ENCODE measurements around the gene CDT1.

CDT1 gene

DNA sequence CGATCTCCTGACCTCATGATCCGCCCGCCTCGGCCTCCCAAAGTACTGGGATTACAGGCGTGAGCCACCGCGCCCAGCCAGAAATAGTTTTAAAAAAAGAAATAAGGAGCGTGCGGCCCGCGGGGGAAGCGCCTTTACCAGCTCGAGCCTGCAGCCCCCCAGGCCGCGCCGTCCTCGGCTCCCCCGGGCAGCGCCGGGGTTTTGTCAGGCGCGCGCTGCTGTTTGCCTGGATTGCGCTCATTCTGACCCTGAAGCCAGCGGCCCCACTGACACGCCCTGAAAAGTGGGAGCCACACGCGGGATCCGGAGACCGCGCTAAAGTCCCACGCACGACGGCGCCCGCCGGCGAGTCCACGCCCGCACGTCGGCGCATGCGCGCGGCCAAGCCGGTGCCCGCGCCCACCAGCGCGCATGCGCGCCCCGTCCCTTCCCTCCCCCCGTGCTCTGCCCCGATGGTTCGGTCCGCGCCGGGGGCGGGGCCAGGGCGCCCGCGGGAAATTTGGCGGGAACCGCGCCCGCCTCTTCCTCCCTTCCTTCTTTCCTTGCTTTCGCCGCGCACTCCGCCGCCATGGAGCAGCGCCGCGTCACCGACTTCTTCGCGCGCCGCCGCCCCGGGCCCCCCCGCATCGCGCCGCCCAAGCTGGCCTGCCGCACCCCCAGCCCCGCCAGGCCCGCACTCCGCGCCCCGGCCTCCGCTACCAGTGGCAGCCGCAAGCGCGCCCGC, at the start of gene CDT1:
CDT1 (plus strand) TSS at position 526 of the 724 bp plus-strand sequence; CDS start at position 569, 43 bp downstream.
- peak; percentile 90 for DNase-seq

- no peak for DNase-seq
Measured at GRCh38 chr16:88754109-88754911, 49.3 kb upstream of the CDT1 start.

DNA sequence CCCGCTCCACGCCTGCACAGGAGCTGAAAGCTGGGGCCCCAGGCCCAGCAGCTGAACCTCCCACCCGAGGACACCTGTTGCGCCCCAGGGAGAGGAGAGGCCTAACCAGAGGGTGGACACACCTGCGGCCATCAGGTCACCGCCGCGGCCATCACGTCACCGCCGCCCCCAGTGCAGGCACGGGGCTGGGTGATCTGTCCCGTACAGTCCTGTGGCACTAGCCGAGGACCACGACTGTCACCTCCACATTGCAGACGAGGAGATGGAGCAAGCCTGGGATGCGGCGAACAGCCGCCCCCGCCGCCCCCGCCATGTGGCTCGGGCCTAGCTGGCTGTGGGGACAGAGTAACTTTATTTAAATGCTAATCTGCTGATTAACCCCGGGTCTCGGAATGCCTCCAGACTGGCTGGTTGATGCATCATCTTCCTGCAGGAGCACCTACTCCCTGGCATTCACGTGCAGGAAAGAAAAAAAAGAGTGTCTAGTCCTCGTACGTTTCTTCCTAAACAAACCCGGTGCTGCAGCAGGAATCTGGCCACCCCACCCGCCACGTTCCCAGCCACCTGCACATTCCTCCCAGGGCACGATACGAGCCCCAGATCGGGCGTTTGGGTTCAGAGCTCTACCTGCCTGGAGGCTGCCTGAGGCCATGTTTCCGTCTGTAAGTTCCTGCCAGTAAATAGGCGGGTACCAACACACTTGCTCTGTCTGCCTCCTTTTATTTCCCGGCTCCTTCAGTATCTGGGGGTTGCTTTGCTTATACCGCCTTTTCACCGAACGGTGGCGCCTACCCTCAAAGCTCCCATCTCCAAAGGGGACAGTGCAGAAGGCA, 48.5 kb upstream of the CDT1 start:
- DNase-seq = peak; percentile 52

DNA sequence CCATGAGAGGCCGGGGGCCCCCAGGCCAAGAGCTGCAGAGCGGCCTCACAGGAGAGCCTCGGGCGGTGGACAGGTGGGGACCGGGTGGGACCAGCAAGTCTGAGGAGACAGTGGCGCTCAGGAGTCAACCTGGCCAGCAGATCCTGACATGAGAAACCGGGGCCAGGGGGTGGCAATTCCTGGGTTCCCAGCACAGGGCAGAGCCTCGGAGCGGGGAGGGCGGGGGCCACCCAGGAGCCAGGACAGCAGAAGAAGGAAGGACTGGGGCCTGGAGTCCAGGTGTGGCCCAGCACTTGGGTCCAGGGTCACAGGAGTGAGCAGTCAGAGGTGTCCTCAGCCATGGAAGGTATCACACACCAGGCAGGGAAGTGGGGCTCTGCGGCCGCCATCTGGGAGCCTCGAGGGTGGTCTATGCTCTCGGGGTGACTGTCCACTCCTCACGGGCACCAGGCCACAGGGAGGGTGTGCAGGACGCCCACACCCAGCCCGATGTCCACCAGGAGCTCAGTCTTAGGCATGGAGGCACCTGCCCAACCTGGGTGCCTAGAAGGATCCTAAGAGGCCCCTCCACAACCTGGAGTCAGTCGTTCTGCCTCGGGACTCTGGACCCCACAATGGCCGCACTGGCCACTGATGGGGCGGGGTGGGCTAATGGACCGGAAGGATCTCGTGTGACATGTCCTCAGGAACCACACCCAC, 47.7 kb upstream of the CDT1 start:
- DNase-seq = no peak

- DNase-seq = no peak
Measured at GRCh38 chr16:88758227-88758943, 45.2 kb upstream of the CDT1 start.

DNA sequence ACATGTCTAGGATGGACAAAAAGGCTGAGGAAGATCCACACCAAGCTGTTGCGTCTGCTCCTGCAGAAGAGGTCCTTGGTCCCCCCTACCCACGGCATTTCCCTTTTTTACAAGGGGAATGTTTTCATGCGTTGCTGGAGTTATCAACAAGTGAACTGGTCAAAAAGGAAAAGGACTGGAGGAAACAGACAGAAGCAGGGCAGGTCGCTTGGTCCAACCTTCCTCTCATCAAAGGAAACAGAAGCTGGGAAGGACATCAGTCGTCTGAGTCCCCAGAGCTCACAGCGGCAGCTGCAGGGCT, 44.7 kb upstream of the CDT1 start:
- DNase-seq = no peak

GRCh38 chr16:88759245-88759975, 44.2 kb upstream of the CDT1 start:
- peak; percentile 68 for DNase-seq

GRCh38 chr16:88759976-88760350, 43.6 kb upstream of the CDT1 start:
- DNase-seq = no peak

GRCh38 chr16:88760424-88761142, 43.0 kb upstream of the CDT1 start:
- no peak for DNase-seq

DNA sequence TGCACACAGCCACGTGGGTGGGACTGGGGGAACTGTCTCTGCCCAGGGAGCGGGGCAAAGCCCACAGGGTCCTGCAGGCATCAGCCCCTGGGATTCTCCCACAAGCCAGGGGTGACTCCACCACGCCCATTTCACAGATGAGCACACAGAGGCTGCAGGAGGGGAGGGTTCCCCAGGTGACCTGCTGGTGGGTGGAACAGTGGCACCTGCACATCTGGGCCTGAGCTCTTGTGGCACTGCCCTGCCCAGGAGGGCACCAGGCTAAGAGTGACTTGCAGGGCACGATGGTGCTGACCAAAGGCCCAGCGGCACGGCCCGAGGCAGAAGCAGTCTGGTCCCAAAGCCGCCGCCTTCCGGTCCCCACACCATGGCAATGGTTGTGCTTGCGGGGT, 42.5 kb upstream of the CDT1 start:
- no peak for DNase-seq

GRCh38 chr16:88761830-88762229, 41.8 kb upstream of the CDT1 start:
- DNase-seq = no peak

- DNase-seq = no peak
Measured at GRCh38 chr16:88762258-88762870, 41.2 kb upstream of the CDT1 start.

DNA sequence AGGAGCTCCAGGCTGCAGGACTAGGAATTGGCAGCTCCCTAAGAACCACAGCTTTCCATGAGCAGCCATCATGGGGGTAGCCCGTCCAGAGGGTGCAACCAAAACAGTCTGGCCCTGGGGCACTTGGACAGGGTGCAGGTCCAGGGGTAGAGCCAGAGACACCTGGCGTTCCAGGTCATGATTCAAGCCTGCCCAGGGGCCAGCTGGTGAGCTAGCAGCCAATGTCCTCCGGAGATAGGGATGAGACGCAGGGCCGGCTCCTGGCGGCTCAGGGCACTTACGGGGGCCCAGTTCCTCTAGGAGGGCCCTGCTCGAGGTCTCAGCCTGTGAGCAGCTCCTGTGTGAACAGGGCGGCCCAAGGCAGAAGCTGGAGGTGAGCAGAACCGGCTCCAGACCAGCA, 40.6 kb upstream of the CDT1 start:
- DNase-seq = no peak

DNA sequence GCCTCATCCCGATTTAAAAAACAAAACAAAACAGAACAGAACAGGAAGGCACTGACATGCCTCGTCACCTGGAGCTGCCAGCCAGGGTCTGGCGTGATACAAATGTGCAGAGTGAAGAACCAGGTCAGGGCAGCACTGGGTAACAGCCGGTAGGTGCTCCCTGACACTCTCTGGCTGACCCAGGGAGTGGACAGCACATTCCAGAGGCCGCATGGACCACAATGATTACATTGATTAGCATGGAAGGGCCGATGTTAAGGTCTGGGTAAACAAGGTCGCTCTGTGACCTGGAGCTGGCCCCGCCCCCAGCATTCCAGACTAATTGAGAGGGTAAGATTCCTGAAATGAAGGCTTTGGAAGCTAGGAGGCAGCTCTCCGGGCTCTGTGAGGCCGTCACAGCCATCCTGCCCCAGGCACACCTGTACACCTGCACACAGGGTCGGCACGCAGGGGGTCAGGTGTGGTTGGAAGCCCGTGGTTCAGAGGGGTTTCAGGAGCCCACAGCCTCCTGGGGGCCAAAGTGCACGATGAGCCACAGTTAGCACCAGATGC, 40.0 kb upstream of the CDT1 start:
- DNase-seq = no peak

DNA sequence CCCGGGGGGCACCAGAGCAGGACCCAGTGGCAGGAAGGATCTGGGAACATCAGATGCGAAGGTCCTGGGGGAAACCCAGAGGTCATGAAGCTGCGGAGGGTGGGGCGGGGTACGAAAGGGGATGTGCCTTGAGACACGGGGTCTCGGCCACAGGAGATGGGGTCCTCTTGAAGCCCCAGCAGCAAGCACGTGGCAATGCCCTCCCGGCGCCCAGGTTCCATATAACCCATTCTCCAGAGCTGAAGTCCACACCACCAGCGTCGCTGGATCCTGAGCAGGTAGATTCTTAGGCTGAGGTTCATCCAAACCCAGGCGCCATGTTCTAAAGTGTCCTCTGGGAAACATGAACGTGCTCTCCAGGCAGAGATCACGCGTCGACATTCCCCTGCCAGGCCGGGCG, 39.5 kb upstream of the CDT1 start:
- DNase-seq = no peak

- DNase-seq = no peak
Measured at GRCh38 chr16:88764913-88765349, 38.7 kb upstream of the CDT1 start.

DNA sequence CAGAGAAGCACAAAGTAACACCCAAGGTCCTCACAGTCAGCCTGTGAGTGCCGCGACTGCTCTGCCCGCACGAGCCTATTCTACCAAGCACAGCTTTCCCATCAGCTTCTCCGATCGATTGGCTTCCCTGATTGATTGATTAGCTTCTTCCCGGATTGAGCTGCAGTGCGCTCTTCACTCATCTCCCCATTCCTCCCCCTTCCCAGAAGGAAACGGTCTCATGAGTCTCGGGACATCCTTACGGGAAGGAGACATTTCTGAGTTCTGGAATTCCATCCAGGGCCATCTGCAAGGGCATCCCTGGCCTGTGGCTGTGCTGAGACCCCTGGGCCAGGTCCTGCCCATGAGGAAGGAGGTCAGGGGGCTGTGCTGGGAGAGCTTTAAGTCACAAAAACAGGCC, 36.6 kb upstream of the CDT1 start:
- no peak for DNase-seq

- DNase-seq = peak; percentile 39
Measured at GRCh38 chr16:88767546-88768070, 36.0 kb upstream of the CDT1 start.

GRCh38 chr16:88768071-88768783, 35.4 kb upstream of the CDT1 start:
- DNase-seq = no peak

All from hematopoietic multipotent progenitor cell treated with erythropoietin and hydrocortisone succinate and interleukin-3 and kit ligand, for 4 days (in vitro differentiated cells).